Measurements from ENCODE around the gene ITPKA. TPM values are rescaled to one million over a fixed set of nuclear protein-coding genes. Genes with fewer than 3 reads are reported as not detected.
"Not testable (repeated sequence)": the region's sequence is repeated elsewhere in the genome, so short reads cannot be mapped to it uniquely, and the experiment has no call there.

ITPKA gene
- total RNA-seq = 6.2 and 10.7 TPM in 2 replicates
- 1.1 TPM for polyA plus RNA-seq (2012)

DNA sequence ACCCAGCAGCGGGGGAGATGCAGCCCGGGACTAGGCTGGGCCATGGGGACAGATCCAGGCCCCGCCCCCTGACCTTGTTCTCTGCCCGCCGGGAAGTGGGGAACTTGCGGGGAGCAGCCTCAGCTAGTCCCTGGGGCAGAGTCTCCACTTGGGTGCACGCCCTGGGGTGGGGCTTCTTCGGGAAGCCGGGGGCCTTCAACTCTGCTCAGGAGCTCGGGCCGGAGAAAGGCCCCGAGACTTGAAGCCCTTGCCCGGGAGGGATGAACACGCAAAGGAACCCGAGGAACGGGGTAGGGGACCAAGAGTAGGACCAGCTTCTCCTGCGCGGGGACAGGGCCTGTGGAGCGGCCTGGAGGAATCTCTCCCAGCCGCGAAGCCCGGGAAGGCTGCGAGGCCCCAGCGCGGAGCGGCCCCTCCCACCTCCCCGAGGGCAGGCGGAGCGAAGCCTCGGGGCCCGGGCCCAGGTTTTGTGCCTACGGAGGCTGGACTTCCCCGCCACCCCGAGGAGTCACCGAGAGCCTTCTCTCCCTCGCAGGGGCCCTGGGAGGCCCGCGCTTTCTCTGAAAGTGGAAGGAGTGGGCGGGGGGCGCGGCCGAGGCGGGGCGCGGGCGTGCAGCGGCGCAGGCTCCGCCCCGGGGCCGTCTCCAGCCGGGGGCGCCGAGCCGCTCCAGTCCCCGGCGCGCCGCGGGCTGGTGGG, at the start of gene ITPKA:
TSS of gene ITPKA (plus strand) at position 670 of the 697 bp plus-strand sequence. CDS start 54 bp downstream, outside the sequence.
- peak; percentile 64 for DNase-seq (ENCODE audit: low read depth)

DNA sequence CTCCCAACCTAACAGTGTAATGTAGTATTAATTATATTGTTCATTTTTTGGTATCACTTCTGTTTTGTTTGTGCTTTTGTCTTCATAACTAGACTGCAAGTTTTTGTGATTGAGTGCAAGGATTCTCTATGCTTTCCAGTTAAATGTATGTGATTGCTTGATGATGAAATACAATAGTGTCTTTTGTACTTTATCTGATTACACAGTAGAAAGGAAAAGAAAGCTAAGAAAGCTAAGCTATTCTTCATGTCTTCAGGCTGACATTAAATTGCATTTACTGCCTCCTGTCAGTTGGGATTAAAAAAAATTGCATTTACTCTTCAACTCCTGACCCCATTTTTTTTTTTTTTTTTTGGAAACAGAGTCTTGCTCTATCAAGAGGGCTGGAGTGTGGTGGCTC, 48.3 kb upstream of the ITPKA start:
- no peak for DNase-seq (ENCODE audit: low read depth)

DNA sequence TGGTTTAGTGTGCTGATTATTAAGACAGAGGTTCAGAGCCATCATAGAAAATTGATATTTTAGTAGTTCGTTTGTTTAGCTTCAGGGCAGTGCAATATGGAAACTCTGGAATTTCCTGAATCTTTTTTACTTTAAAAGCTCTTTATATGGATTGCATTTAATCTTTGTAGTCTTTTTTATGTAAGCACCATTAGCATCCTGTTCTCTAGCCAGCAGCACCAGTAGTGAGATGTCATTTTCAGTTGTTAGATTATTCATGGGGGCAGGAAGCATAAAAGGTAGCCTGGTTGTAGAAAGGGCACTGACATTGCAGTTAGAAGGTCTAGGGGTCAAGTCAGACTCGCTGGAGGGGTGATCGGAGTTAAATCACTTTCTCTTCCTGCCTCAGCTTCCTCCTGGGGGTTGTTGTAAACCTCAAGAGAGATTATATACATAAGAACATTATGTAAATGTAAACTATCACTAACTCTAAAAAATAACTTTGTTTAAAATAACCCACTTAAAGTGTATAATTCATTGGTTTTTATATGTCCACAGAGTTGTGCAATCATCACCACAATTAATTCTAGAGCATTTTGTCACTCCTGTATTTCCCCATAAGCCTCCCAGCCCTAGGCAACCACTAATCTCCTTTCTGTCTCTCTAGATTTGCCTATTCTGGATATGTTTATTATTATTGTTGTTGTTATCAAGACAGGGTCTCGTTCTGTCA, 31.4 kb upstream of the ITPKA start:
- DNase-seq (ENCODE audit: low read depth) = no peak

DNA sequence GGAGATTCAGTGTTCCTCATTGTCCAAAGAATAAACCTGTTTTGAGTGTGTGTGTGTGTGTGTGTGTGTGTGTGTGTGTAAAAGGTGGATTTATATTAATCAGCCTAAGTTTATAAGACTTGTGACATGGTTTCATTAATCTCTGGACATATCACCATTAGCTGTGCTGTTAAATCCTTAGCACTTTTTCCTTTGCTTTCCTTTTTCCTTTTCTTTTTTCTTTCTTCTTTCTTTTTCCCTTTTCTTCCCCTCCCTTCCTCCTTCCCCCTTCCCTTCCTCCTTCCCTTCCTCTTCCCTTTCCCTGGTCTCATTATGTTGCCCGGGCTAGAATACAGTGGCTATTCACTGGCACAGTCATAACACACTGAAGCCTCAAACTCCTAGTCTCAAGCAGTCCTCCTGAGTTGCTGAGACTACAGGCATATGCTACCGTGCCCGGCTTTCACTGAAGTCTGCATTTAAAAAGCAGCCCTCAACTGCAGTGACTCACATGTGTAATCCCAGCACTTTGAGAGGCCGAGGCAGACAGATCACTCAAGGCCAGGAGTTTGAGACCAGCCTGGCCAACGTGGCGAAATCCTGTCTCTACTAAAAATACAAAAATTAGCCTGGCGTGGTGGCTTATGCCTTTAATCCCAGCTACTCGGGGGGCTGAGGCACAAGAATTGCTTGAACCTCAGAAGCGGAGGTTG, 28.6 kb upstream of the ITPKA start:
- no peak for DNase-seq (ENCODE audit: low read depth)

DNA sequence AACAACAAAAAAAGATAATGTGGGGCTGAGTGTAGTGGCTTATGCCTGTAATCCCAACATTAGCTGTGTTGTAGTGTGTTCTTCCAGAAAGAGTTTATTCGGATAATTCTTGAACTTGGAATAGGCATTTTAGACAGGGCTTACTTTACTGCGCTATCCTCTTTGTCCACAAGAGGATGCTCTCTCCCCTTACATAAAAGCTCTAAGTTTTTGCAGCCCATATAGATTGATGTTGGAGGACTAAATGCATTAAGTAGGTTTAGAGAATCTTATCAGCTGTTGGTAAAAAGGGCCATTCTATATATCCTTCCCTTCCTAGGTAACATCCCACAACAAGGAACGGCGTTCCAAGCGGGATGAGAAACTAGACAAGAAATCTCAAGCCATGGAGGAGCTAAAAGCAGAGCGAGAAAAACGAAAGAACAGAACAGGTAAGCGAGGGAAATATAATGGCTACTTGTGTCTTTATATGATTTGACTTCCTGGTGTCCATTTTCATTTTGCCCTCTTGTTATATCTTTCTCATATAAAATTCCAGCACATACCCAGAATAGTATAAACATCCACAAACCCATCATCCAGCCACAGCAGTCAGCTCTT, 27.8 kb upstream of the ITPKA start:
- peak; percentile 48 for DNase-seq (ENCODE audit: low read depth)

DNA sequence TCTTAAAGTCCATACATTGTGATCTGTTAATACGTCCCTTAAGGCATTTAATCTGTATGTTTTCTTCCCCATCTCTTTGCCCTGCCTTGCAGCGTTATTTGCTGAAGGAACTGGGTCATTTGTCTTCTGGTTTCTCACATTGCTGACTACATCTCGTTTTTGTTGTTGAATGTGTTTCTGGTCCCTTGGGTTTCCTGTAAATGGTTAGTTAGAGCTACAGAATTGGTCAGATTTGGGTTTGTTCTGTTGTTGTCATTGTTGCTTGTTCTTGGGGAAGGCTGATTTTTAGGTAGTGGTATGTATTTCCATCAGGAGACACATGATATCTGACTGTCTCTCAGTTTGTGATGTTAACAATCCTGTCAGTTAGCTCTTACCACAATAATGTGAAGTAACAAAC, 27.0 kb upstream of the ITPKA start:
- no peak for DNase-seq (ENCODE audit: low read depth)

DNA sequence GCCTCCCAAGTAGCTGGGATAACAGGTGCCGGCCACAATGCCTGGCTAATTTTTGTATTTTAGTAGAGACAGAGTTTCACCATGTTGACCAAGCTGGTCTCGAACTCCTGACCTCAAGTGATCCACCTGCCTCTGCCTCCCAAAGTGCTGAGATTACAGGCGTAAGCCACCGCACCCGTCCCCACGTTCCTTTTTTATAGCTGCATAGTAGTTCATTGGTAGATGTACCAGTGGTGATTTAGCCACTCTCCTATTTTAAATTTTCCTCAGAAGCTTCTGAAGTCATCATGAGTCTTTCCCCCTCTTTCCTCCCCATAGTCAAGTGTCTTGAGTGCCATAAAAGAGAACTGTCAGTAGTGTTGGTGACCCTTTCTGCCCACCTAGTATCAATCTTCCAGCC, 24.0 kb upstream of the ITPKA start:
- DNase-seq (ENCODE audit: low read depth) = not testable (repeated sequence)

DNA sequence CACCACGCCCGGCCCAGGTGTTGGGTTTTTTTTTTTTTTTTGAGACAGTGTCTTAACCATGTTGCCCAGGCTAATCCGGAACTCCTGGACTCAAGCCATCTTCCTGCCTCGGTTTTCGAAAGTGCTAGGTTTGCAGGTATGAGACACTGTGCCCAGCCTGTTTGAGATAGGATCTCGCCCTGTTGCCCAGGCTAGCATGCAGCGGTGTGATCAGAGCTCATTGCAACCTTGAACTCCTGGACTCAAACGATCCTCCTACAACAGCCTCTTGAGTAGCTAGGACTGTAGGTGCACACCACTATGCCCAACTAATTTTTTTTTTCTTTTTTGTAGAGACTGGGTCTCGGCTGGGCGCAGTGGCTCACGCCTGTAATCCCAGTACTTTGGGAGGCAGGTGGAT, 20.3 kb upstream of the ITPKA start:
- DNase-seq (ENCODE audit: low read depth) = no peak

DNA sequence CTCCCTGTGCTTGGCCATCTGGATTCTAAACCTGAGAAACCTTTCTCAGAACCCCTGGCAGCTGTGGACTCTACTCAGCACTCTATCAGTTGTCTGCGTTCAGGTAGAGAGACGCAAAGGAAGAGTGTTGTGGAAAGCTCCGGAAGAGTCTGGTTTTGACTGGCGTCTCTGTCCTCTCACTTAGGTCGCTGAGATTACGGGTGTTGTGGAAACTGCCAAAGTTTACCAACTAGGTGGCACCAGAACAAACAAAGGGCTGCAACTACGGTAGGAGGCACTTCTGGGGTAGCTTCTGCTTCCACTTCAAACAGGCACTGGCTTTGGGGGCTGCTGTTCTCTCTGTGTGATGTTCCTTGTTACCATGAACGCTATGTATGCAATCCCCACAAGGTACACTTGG, 19.2 kb upstream of the ITPKA start:
- DNase-seq (ENCODE audit: low read depth) = no peak

DNA sequence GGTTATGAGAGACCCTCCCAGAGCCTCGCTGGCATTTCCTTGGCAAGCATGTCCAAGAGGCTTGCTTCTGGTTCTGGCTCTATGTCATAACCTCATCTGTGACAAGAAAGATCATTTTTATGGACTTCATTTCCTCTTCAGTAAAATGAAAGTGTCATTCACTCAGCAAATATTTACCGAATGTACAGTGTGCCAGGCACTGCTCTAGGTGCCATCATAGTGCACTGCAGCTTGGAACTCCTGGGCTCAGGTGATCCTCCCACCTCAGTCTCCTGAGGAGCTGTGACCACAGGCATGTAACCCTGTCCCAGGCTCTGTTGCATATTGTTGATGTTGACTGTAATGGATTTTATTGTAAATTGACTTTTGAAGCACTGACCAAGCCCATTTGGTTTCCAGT, 18.7 kb upstream of the ITPKA start:
- DNase-seq (ENCODE audit: low read depth) = no peak

DNA sequence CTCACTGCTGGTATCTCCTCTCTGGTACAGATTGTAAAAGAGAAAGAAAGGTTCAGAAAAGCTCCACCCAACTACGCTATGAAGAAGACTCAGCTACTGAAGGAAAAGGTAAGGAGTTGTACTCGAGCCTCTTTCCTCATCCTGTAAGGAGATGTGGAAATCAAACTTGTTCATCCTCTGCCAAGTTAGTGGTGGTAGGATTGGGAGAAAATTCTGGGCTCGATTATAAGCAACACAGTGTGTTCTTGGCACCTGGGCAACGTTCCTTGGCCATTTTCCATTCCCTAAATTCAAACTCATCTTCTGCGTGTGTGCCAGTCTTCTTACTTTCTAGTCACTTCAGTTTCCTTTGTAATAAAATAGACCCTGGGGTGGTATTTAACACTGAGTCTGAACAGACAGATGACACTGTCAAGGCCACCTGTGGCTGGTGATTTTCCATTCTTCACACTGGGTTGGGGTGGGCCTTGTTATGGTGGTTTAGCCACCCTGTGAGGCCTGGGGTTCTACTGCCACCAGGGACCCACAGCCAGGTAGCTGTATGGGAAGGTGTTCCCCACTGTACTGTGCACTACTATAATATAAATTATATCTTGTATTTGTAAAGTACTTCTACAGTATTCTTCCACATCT, 17.1 kb upstream of the ITPKA start:
- no peak for DNase-seq (ENCODE audit: low read depth)

DNA sequence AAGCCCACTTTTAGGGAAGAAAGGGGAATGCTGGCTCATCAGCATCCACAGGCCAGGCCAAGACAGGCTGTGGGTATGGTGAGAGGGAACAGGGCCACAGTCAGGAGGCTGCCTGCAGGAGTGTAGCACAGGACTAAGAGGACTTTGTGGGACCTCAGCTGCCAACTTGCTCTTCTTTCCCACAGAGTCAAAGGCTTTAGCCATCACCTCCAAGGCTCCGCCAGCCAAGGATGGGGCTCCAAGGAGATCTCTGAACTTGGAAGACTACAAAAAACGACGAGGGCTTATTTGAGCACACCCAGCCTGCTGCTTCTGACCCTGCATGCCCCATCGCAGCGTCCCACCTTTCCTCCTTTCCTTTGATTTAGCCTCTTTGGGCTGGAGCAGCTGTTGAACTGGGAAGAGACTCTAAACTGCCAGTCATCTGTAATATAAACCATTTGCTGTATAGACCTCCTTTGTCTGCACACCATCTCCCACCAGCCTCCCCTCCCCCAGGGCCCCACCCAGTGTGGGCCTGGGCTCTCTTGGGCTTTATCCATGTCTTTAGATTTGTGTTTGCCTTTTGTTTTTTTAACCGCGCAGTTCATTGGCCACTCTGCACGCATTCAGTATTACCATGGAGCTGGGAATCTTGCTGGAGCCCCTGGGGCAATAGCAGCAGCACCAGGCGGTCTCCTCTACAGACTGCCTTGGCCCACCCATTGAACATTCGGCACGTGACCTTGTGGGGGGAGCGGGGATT, 13.1 kb upstream of the ITPKA start:
- no peak for DNase-seq (ENCODE audit: low read depth)

DNA sequence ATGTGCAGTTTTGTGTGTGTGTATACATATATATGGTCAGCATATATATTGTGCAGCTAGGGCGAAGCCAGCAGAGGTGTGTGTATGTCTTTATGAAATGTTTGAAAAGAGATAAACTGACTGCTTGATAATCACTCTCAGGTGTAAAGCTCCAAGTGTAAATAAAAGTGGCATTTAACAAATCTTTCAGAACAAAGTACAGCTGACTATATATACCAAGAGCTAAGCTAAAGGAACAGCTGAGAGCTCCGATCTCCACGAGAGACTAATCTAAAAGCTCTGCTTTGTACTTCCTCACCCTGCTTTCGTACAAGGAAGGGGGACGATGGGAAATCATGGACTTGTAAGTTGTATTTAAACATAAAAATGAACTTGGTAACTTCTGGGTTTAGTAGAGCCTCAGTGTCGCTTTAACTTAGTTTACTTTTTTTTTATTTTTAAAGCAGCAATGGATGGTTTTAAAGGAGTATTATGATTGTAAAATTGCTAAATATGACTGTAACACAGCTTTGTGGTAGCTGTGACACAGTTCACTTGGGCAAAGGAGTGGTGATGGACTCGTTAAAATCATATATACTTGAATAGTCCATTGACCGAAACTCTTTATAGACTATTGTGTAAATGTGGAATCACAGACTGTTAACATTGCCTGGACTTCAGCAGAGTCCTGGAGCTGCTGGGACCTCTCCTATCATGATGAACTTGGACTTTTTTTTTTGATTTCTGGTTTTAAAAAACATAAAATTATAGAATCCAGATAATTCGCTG, 11.4 kb upstream of the ITPKA start:
- no peak for DNase-seq (ENCODE audit: low read depth)

DNA sequence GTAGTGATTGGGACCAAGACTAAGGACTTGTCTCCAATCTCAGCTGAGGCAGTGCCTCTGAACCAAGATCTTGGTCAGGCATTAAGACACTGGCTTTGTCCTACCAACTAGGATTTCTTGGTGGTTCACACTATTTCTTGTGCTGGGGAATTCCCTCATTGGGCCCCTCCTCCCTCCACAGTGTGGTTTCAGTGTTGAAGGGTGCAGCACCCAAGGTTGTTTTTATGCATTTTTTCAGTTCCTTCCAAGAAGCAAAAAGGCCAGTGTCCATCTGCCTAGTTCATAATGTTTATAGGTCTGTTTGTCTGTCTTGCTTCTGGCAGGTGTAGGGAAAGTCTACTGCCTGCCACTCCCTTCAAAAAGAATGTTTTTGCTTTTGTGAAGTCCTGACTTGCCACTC, 10.6 kb upstream of the ITPKA start:
- no peak for DNase-seq (ENCODE audit: low read depth)

DNA sequence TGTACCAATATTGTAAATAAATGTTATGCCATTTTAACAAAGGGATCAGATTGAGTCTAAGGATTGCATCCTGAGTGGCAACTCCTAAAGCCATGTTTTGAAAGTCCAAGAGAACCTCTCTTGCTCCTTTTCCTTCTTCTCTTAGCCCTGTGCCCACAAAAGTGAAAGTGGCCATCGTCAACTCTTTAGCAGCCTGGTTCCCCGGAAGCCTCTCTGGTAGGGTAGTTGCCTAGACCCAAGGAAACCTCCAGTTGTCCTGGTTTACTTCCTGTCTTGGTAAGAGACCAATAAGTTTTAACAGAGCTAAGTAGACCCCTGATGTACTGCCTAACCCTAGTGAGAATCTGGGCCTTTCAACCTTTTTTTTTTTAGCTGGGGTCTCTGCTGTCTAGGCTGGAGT, 10.2 kb upstream of the ITPKA start:
- DNase-seq (ENCODE audit: low read depth) = no peak

DNA sequence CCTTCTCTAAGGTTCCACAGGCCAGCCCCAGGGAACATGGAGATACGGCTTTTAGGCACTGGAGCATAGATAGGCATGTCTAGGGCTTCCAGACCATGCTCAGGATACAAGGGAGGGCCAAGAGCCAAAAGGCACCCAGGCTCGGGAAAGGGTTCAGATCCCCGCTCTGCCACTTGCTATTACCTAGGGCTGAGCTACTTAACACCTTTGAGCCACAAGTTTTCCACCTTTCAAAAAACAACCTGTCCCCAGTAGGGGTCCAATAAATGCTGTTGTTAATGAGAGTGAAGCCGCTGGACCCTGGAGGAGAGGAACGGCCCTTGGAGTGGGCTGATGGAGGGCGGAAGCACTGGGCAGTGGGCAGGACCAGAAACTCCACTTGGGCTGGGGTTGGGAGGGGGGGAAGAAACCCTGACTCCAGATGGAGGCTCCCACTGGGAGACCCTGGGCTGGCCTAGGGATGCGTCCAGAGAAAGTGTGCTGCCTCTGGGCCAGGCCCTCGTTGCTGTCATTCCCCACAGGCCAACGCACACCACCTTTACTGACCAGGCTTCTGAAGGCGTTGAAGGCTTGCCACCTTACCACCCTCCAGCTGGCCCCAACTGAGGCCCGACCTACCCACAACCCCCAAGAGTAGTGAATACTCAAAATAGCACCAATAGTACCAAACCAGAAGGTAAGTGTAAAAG, 8.6 kb upstream of the ITPKA start:
- no peak for DNase-seq (ENCODE audit: low read depth)

DNA sequence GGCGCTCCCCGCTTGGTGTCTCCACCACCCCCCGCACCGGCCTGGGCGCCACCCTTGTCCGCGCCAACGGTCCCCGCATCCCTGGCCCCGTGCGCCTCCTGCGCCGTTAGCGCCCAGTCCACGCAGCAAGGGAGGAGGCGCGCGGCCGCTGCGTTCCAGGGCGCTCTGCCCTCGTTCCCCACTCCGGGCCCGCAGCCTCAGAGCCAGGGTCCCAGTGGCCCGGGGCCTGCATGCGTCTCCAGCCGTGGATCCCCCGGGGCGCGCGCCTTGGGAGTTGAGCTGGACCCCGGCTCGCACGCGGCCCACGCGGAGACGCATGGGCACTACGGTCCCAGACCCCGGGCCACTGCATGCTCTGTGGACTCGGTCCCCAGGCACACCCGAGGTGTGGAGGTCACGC, 7.4 kb upstream of the ITPKA start:
- no peak for DNase-seq (ENCODE audit: low read depth)

DNA sequence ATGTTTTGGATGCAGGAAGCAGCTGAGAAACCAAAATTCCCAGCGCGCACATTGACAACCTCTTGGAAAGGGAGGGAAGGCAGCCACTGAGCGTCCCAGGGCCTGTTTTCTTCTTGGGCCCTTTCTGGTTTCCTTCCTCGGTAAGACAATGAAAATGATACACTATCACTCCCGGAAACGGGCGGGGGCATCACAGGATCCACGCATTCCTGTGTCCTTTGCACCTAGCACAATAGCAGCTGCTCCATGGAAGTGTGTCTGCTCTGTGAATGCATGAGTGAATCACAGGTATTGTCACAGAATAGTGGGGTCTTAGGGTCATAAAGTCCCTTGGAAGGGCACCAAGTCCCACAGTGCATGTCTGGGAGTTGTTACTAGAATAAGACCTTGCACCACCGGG, 6.3 kb upstream of the ITPKA start:
- DNase-seq (ENCODE audit: low read depth) = no peak

DNA sequence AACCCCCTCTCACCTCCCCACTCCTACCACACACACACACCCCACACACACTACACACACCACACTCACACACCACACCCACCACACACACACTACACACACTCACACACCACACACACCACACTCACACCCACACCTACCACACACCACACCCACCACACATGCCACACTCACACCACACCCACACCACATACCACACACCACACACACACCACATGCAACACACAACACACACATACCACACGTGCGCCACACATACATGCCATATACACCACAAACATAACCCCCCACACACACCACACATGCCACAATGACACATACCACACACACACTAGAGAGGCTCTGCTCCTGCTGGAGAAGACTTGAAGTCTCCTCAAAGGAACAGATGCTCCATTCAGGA, 5.9 kb upstream of the ITPKA start:
- DNase-seq (ENCODE audit: low read depth) = no peak

Measured in myocyte (in vitro differentiated cells).